HG03135 (cell line): Measurements from ENCODE around the gene TRIM62.
"Not testable (repeated sequence)": the region's sequence is repeated elsewhere in the genome, so short reads cannot be mapped to it uniquely, and the experiment has no call there.

Experiments
- ATAC-seq: cut with Tn5 transposase; IDR thresholded peaks from one replicate; pipeline ENCODE4 v1.9.1; 2021; ENCODE audit warnings: mild to moderate bottlenecking, moderate library complexity; ENCODE audit not compliant: unreplicated experiment

The TRIM62 gene

GRCh38 chr1:33117440-33118085 lies 64.3 kb downstream of the TRIM62 start:
- no peak for ATAC-seq

GRCh38 chr1:33111965-33112364 lies 69.9 kb downstream of the TRIM62 start:
- no peak for ATAC-seq

GRCh38 chr1:33110477-33110876 lies 71.4 kb downstream of the TRIM62 start:
- ATAC-seq = no peak

GRCh38 chr1:33100119-33100415 lies 81.8 kb downstream of the TRIM62 start:
- ATAC-seq = not testable (repeated sequence)

GRCh38 chr1:33099290-33100118 lies 82.3 kb downstream of the TRIM62 start:
- peak; percentile 86 for ATAC-seq

GRCh38 chr1:33098371-33098770 lies 83.5 kb downstream of the TRIM62 start:
- no peak for ATAC-seq

GRCh38 chr1:33097762-33098161 lies 84.1 kb downstream of the TRIM62 start:
- ATAC-seq = no peak

- no peak for ATAC-seq
These were observed 84.7 kb downstream of the TRIM62 start for GRCh38 chr1:33097137-33097611.

GRCh38 chr1:33096363-33097005 lies 85.4 kb downstream of the TRIM62 start:
- ATAC-seq = no peak
